Cortex of kidney (tissue), 1 donor: Measurements from ENCODE around the gene PYCR2.
"Not testable (repeated sequence)": the region's sequence is repeated elsewhere in the genome, so short reads cannot be mapped to it uniquely, and the experiment has no call there.

Experiments used
- DNase-seq: peaks from one replicate; lab custom pipeline; 2025; lab: John Stamatoyannopoulos, UW

The PYCR2 gene

DNA sequence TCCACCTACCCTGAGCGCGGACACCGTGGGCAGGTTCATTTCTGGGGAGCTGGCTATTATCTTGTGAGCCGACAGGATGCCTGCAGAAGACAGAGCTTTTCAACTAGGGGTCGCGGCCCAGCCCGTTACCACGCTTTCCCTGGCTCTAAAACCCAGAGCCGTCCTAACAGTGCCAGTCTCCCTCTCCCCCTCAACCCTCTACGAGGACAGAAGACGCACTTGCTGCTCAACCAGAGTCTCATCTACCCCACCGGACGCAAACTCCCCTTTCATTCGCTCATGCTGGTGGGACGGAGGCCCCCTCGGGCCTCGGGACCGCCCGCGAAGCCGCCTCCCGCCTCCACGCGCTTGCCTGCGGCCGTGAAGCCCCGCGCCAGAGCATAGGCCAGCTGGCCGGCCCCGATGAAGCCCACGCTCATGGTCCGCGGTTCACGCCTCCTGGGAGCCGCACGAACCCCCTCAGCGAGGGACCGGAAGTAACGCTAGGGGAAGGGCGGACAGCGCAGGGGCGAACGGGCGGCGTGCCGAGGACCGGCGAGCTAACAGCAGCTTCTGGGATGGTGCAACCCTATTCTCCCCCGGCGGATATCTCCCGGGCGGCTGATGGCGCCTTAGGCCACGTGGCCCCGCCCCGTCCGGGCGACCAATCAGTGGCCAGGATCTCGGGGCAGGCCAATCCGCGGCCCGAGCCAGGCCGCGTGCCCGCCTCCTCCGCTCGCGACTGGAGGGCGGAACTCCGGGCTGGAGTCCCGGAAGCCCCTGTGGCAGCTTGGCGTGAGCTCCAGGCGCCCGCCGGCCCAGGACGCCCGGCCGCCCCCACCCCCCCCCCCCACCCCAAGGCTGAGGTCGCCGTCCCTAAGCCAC, at the start of gene PYCR2:
Gene PYCR2 (minus strand): TSS at position 559 of the 864 bp plus-strand sequence. CDS start 140 bp downstream, at position 419.
- DNase-seq, result no peak

DNA sequence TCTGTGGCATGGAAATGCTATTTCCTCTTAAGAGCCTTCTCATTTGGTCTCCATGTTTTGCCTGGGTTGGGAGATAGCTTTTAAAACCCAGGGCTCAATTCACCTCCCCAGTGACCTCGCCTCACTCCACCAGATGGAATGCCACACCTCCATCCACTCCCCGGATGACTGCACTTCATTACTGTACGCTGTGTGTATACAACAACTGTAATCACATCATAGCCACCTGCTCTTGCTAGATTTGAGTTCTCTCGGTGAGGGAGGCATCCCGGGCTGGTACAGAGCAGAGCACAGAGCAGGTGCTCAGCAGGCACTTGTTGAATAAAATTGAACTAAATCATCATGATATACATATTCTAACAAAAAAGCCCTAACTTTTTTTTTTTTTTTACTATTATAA, 49.1 kb upstream of the PYCR2 start:
- DNase-seq, result no peak

DNA sequence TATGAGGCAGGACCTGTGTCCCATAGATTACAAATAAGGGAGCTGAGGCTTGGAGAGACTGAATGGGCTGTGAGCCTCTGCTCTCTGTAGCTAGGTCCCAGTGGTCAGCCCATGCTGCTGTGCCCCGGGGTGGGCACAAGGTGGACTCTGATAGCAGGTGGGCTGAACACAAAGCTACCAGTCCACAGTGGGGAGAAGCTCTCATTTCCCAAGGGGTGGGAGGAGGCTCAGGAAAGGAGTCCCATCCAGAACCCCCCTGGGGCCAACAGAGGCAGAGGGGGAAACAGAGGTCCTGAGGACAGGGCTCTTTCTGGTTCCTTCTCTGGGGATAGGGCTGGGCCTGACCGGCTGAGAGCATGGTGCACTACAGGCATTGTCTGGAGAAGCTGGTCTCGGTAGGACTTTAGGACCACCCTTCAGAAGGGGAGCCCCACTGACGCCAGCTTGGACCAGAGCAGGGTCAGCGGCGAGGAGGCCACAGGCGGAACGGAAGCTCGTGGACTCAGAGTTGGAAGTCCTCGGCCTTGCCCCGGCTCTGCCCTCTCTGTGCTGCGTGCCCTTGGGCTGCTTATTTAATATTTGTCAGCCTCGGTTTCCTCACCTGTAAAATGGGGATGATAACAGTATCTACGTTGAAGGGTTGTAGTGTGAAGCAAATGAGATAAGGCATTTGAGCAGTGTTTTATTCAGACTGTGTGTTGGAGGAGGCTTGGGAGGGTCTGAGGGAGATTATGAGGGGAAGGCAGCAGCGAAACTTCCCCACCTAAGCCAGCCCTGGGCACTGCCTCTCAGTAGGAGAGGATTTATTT, 48.5 kb upstream of the PYCR2 start:
- no peak for DNase-seq

DNA sequence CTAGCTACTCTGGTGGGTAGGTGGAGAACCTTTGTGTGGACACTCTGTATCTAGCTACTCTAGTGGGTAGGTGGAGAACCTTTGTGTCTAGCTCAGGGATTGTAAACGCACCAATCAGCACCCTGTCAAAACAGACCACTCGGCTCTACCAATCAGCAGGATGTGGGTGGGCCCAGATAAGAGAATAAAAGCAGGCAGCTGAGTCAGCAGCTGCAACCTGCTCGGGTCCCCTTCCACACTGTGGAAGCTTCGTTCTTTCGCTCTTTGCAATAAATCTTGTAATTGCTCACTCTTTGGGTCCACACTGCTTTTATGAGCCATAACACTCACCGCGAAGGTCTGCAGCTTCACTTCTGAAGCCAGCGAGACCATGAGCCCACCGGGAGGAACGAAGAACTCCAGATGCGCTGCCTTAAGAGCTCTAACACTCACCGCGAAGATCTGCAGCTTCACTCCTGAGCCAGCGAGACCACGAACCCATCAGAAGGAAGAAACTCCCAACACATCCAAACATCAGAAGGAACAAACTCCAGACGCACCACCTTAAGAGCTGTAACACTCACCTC, 46.6 kb upstream of the PYCR2 start:
- DNase-seq, result not testable (repeated sequence)

DNA sequence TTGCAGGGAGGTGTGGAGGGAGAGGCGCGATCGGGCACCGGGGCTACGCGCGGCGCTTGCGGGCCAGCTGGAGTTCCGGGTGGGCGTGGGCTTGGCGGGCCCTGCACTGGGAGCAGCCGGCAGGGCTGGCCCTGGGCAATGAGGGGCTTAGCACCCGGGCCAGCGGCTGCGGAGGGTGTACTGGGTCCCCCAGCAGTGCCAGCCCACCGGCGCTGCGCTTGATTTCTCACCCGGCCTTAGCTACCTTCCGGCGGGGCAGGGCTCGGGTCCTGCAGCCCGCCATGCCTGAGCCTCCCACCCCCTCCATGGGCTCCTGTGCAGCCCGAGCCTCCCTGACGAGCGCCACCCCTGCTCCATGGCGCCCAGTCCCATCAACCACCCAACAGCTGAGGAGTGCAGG, 45.7 kb upstream of the PYCR2 start:
- not testable (repeated sequence) for DNase-seq

DNA sequence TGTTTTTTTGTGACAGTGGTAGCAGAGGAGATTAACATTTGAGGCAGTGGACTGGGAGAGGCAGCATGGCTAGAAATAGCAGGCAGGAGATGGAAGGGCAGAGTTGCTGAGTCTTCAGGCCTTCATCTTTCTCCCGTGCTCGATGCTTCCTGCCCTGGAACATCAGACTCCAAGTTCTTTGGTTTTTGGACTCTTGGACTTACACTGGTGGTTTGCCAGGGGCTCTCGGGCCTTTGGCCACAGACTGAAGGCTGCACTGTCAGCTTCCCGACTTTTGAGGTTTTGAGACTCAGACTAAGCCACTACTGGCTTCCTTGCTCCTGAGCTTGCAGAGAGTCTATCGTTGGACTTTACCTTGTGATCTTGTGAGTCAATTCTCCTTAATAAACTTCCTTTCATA, 41.2 kb upstream of the PYCR2 start:
- DNase-seq, result no peak

DNA sequence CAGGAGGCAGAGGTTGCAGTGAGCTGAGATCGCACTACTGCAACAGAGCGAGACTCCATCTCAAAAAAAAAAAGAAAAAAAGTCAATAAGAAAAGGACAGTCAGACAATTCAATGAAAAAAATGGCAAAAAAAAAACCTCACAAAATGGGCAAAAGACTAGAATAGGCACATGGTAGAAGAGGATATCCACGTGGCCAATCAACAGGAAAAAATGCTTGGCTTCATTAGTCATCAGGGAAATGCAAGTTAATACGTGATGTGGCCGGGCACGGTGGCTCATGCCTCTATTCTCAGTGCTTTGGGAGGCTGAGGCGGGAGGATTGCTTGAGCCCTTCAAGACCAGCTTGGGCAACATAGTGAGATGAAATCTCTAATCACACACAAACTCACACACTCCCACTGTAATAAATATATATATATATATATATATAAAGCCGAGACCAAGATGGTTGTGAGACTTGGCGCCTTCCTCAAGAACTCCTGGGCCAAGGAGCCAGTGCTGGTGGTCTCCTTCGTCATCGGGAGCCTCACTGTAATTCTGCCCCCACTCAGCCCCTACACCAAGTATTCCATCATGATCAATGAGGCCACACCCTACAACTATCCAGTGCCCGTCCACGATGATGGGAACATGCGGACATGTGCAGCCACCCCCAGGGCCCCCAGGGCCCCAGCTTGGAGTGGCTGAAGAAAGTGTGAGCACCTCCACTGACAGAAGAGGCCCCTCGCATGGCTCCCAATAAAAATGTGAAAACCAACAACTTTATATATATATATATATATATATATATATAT, 39.9 kb upstream of the PYCR2 start:
- no peak for DNase-seq

DNA sequence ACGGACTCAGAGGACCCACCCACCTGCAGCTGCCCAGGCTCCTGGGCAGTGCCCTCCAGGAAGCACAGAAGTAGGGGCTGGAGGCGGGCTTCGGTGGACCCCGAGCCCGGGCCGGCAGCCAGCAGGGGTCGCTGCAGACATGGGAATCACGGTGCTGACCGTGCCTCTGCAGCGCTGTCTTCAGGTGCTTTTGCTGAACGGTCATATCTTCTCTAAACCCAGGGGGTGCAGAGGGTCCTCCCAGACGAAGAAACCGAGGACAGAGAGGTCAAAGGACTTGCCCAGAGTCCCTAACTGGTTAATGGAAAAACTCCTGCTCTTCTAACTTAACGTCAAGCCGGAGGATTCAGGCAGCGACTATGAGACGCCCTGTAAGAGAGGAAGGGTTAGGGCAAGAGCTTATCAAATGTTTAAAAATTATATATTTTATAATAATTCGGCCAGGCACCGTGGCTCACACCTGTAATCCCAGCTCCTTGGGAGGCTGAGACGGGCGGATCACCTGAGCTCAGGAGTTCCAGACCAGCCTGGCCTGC, 38.5 kb upstream of the PYCR2 start:
- no peak for DNase-seq

DNA sequence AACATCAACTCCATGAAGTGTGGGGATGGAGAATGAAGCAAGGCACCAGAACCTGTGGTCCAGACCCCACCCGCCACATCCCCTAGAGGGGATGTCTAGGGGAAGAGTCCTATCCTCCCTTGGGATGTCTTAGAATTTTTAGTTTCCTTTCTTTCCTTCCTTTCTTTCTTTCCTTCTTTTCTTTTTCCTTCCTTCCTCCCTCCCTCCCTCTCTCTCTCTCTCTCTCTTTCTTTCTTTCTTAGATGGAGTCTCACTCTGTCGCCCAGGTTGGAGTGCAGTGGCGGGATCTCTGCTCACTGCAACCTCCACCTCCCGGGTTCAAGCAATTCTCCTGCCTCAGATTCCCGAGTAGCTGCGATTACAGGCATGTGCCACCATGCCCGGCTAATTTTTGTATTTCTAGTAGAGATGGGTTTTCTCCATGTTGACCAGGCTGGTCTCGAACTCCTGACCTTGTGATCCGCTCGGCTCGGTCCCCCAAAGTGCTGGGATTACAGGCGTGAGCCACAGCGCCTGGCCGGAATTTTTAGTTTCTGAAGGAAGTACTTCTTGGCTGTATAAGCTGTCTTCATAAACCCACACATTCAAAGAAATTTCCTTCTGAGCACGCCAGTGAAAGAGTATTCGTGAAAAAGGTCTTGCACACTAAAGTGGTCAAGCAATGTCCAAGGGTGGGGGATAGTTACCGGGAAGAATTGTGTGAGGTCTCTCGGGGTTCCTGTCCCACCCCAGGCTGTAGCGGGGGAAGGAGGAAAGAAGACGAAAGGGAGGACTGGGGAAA, 37.8 kb upstream of the PYCR2 start:
- DNase-seq, result no peak

DNA sequence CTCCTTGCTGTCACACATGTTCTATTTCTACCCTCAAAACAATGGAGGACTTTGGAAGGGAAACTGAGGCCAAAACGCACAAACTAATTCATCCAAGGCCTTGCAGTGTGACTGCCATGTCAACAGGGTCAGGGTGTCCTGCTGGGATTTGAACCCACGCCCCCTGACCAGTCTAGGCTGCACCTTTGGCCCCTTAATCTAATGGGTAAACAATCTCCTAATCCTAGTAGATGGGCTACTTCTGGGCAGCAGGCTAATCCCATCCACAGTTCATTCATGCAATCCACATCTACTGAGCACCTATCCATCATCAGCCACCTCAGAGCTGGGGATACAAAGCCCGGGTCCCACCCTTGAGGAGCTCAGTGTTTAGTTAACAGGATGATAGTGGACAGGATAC, 34.0 kb upstream of the PYCR2 start:
- DNase-seq, result no peak

DNA sequence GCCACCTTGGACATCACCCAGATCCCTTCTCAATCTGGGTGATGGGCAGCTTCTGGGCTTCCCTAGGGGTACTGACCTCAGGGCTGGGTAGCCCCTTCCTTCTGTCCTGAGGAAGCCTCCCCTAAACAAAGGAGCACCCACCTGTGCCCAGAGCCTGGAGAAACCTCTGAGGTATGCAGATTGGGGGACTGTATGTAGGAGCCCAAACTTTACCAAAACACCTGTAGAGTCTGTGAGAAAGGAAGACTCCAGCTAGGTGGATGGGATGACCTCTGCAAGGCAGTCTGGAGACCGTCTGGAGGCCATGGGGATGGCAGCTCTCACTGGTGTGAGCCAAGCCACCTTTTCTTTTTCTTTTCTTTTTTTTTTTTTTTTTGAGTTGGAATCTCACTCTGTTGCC, 30.7 kb upstream of the PYCR2 start:
- no peak for DNase-seq

DNA sequence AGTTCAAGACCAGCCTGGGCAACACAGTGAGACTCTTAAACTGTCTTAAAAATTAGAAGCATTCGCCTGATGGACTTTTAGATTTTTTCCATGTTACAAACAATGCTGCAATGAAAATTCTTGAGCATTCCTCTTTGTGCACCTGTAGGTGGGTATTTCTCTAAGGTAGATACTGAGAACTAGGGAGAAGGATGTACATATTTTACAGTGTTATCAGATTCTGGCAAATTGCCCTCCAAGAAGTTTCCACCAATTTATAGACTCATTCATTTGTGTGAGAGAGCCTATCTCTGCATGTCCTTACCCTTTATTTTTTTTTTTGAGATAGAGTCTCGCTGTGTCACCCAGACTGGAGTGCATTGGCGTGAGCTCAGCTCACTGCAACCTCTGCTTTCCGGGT, 29.3 kb upstream of the PYCR2 start:
- DNase-seq, result no peak

DNA sequence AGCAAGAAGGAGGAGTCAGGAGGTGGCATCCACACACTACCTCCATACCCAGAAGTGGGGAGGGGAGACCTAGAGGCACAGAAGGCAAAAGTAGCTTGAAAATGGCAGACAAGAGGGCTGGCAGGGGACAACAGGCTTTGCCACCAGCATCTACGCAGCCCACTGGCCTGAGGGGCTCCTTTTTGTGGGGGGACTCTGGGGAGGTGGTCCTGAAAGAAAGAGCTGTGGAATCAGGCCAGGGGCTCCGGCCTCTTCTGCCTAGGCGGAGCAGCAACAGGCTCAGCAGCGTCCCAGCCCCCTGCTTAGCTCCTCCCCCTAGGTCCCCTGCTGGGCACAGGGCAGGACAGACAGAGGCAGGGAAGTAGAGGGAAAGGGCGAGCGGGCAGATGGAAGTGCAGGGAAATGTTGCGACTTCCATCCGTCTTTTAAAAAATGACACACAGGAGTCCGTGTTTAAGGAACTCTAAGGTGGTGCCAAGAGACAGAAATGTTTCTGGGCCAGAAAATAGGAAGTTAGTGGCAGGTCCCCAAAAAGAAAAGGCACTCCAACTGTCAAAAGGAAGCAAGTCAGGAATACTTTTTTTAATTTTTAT, 27.0 kb upstream of the PYCR2 start:
- DNase-seq, result no peak

DNA sequence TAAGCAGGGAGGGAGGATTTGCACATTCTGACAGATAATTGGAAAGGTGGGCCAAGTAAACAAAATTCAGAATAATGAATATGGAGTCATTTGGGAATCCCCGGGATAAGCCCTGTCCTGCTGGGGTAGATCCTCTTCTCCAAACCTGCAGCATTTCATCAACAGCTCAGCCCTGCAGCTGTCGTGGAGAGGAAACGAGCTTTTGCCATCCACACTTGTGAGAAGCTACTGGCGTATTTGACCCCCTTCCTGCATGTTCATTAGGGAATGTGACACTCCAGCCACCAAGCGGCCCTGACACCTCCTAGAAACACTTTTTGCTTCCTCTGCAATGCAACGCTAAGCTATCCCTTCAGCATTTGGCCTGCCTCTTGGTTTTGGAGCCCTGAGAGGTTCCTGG, 25.0 kb upstream of the PYCR2 start:
- no peak for DNase-seq

DNA sequence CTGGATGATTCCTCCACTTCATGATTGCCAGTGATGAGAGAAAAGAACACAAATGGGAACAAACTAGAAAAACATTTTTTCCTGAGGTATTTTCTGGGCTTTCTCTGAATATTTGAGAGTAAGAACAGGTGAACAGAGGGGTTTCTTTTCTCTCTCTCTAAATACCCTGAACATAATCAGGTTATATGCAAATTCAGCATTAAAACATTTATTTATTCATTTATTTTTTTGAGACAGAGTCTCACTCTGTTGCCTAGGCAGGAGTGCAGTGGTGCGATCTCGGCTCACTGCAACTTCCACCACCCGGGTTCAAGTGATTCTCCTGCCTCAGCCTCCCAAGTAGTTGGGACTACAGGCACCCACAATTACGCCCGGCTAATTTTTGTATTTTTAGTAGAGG, 22.8 kb upstream of the PYCR2 start:
- no peak for DNase-seq

DNA sequence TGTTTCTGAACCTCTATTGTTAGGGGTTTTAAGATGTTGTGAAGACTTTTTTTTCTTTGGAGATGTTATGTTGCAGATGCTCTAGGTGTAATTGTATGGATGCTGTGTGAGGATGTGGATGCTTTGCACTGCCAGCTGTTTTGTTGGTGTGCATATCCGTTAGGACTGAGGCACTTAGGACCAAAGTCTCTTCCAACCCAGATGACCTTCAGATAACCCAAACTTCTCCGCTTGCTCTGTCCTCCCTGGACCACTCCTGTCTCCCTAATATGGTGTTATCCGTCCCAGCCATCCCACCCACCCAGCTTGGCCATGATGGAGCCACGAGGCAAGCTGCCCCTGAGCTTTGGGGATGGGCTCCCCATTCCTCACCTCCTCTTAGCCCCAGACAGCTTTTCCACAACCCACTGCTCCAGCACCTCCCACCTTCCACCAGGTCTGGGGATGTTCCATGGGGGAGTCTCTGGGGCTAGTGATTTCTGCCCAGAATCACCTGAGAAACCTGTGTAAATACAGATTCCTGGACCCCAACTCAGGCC, 22.1 kb upstream of the PYCR2 start:
- DNase-seq, result no peak

DNA sequence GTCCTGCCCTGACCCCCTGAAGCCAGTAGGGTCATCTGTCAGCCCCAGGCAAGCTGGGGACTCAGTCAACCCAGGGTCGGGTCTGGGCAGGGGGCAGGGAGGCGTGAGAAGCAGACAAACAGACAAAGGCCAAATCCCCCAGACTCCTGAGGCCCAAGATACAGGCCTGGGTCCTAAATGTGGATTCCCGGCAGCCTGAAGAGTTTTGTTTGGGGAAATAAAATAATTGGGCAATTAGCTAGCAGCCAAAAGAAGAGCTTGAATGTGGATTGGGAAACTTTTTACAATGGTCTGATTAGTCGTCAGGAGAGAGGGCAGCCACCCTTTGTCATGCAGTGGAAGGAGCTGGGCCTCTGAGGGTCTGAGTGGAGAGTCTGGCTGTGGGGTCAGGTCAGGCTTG, 21.5 kb upstream of the PYCR2 start:
- DNase-seq, result no peak

DNA sequence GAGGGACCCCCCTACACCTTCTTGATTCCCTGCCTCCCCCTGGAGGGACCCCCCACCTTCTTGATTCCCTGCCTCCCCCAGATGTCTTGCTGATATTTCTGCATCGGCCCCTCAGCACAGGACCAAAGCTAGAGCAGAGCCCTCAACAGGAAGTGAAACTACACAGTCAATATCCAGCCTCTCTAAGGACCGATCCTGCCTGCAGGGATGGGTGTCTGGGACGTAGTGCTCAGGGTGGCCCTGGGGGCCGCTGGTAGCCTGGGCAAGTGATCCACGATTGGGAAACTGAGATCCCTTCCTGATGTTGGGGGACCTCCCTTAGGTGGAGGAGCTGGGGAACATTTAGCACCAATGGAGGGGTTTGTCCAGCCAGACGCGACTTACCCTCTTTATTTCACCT, 20.9 kb upstream of the PYCR2 start:
- DNase-seq, result no peak

DNA sequence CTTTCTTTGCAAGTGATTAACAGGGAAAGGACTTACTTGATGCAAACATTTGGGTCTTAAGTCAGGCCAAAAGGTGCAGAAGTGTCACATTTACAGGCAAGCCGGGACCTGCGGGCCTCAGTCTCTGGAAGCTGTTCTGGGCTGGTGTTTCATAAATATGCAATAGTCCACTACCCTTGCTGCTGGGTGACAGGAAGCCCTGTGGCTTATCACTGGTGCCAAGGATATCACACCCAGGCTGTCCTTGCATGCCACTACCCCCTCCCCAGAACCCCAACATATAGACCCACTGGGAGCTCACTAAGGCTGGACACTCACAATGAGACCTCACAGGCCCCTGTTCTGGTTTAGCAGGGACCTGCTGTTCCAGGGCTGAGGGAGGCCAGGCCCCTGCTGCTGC, 20.3 kb upstream of the PYCR2 start:
- DNase-seq, result no peak

DNA sequence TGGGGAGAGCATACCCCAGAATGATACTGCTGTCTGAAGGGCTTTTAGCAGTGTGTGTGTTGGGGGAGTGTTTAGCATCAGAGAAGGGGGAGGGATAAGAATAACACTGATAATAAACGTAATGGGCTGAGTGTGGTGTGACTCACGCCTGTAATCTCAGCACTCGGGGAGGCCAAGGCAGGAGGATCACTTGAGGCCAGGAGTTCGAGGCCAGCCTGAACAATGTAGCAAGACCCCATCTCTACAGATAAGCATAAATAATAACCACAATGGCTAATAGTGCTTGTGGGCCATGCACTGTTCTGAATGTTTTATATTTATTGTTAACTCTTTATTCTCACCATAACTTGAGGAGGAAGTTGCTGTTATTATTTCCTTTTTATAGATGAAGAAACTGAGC, 19.5 kb upstream of the PYCR2 start:
- no peak for DNase-seq
